ENCODE data around the gene MLXIP. TPM values are rescaled to one million over a fixed set of nuclear protein-coding genes. Genes with fewer than 3 reads are reported as not detected.

MLXIP gene
- polyA plus RNA-seq, 2 donors = 8.2 to 18.0 TPM

GRCh38 chr12:122073815-122074214 is 4.7 kb upstream of the MLXIP start:
- no peak overlapping the region for H3K4me3 ChIP-seq (ENCODE audit: low read depth in 1 of 2, low read length in 2 of 2)
- H3K4me1 ChIP-seq (ENCODE audit: control insufficient read depth in 2 of 2, insufficient read depth in 2 of 2, low read length in 1 of 2) = peaks cover 0 to 3% of the 10 kb centered on the region in 2 donors
- no peaks in the 10 kb centered on the region for H3K36me3 ChIP-seq (ENCODE audit: control insufficient read depth in 2 of 2, insufficient read depth in 2 of 2, low read length in 1 of 2)
- no peak overlapping the region for H3K27ac ChIP-seq (ENCODE audit: low read depth in 2 of 2, low read length in 1 of 2)
- WGBS, 2 donors = 91 to 100% methylated on average over 1 of the region's 1 CpG
- no peaks in the 10 kb centered on the region for H3K27me3 ChIP-seq (ENCODE audit: control insufficient read depth in 1 of 2, insufficient read depth in 2 of 2, low read length in 2 of 2)
- H3K9me3 ChIP-seq (ENCODE audit: control insufficient read depth in 2 of 2, insufficient read depth in 1 of 2, low read depth in 1 of 2, low read length in 1 of 2) = no peaks in the 10 kb centered on the region

DNA sequence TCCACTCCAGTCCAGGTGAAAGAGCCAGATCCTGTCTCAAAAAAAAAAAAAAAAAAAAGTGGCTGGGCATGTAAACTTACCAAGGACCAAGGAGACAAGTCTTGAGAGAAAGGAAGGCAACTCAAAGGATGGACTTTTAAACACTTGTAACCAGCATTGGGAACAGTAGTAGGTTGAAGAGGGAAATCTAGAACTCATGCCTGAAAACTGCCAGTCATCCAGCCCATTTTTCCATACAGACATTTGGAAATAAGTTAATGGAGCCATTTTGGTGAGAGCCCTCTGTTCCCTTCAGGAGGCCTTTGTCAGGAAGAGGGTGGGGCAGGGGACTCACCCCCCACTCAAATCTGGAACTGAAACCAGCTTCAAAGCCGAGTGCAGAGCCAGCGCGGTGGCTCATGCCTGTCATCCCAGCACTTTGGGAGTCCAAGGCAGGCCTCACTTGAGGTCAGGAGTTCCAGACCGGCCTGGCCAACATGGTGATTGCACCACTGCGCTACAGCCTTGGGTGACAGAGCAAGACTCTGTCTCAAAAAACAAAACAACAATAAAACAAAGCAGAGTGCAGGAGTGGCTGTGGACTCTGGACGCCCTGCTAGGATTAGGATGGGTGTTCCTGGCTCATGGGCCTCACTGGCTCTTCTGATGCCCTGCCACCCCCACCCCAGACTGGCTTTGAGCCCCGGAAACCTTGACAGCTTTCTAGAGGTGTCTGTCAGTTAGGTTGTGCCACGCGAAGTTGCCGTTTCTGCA is 1.6 kb upstream of the MLXIP start:
- Histone ChIP-seq H3K4me3 (ENCODE audit: low read depth in 1 of 2, low read length in 2 of 2) (no peak overlapping the region), H3K36me3 (ENCODE audit: control insufficient read depth in 2 of 2, insufficient read depth in 2 of 2, low read length in 1 of 2) (no peaks in the 10 kb centered on the region), H3K27ac (ENCODE audit: low read depth in 2 of 2, low read length in 1 of 2) (no peak overlapping the region), H3K27me3 (ENCODE audit: control insufficient read depth in 1 of 2, insufficient read depth in 2 of 2, low read length in 2 of 2) (no peaks in the 10 kb centered on the region), H3K9me3 (ENCODE audit: control insufficient read depth in 2 of 2, insufficient read depth in 1 of 2, low read depth in 1 of 2, low read length in 1 of 2) (no peaks in the 10 kb centered on the region), H3K4me1 (ENCODE audit: control insufficient read depth in 2 of 2, insufficient read depth in 2 of 2, low read length in 1 of 2) (peaks cover 2 to 4% of the 10 kb centered on the region in 2 donors)
- WGBS, 2 donors = 87 to 93% methylated on average over 10 of the region's 10 CpGs

DNA sequence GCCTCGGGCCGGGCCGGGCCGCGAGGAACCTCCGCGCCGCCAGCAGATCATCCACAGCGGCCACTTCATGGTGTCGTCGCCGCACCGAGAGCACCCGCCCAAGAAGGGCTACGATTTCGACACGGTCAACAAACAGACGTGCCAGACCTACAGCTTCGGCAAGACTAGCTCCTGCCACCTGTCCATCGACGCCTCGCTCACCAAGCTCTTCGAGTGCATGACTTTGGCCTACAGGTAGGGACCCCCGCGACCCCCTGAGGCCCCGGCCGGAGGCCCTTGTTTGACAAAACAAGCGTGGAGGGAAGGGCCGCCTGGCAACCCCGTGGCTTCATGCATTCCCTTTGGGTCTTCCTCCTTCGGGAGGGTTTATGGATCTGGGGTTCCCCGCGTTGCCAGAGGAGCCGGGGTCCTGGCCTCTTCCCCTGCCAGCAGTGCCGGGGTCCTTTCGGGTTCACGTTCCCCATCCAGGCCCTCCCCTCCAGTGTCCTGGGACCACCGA is 526 bp downstream of the MLXIP start:
- 0% methylated on average over 36 to 38 of the region's 38 CpGs for WGBS, 2 donors
- Histone ChIP-seq H3K27ac (ENCODE audit: low read depth in 2 of 2, low read length in 1 of 2) (peak overlapping the region; percentile 88 to 91), H3K4me3 (ENCODE audit: low read depth in 1 of 2, low read length in 2 of 2) (peak overlapping the region; percentile 62 to 80), H3K27me3 (ENCODE audit: control insufficient read depth in 1 of 2, insufficient read depth in 2 of 2, low read length in 2 of 2) (no peaks in the 10 kb centered on the region), H3K4me1 (ENCODE audit: control insufficient read depth in 2 of 2, insufficient read depth in 2 of 2, low read length in 1 of 2) (peaks cover 2 to 4% of the 10 kb centered on the region in 2 donors), H3K36me3 (ENCODE audit: control insufficient read depth in 2 of 2, insufficient read depth in 2 of 2, low read length in 1 of 2) (peaks cover 0 to 2% of the 10 kb centered on the region in 2 donors), H3K9me3 (ENCODE audit: control insufficient read depth in 2 of 2, insufficient read depth in 1 of 2, low read depth in 1 of 2, low read length in 1 of 2) (no peaks in the 10 kb centered on the region)

DNA sequence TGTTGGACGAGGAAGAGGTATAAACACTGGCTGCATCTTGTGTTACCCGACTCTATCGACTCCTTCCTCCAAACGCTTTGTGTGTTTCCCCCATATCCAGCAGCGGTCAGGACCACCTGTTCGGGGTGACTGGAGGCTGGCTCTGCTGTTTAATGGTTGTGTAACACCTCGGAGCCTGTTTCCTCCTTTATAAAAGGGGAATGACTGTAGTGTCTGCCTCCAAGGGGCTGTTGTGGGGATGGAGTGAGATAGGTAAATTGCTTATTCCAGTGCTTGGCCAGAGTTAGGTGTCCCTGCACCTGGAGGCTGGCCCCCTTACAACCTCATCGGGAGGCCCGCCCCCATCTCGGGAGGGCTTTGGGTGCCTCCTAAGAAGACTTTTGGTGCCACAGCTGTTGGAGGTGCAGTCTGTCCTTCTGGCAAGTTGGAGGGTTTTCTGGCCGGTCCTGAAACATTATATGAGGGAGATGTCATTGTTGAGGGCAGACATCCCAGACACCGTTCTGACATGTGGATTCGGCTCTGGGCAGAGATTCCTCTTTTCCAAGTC is 1.1 kb downstream of the MLXIP start:
- Histone ChIP-seq H3K27ac (ENCODE audit: low read depth in 2 of 2, low read length in 1 of 2) (peak overlapping the region; percentile 88 to 91), H3K9me3 (ENCODE audit: control insufficient read depth in 2 of 2, insufficient read depth in 1 of 2, low read depth in 1 of 2, low read length in 1 of 2) (no peaks in the 10 kb centered on the region), H3K4me3 (ENCODE audit: low read depth in 1 of 2, low read length in 2 of 2) (peak overlapping the region; percentile 62 to 80), H3K4me1 (ENCODE audit: control insufficient read depth in 2 of 2, insufficient read depth in 2 of 2, low read length in 1 of 2) (peaks cover 2 to 4% of the 10 kb centered on the region in 2 donors), H3K27me3 (ENCODE audit: control insufficient read depth in 1 of 2, insufficient read depth in 2 of 2, low read length in 2 of 2) (no peaks in the 10 kb centered on the region), H3K36me3 (ENCODE audit: control insufficient read depth in 2 of 2, insufficient read depth in 2 of 2, low read length in 1 of 2) (peaks cover 0 to 4% of the 10 kb centered on the region in 2 donors)
- 1% methylated on average over 13 of the region's 13 CpGs for WGBS, 2 donors

GRCh38 chr12:122080149-122081082 is 1.9 kb downstream of the MLXIP start:
- H3K4me1 ChIP-seq (ENCODE audit: control insufficient read depth in 2 of 2, insufficient read depth in 2 of 2, low read length in 1 of 2) = peaks cover 2 to 4% of the 10 kb centered on the region in 2 donors
- no peaks in the 10 kb centered on the region for H3K9me3 ChIP-seq (ENCODE audit: control insufficient read depth in 2 of 2, insufficient read depth in 1 of 2, low read depth in 1 of 2, low read length in 1 of 2)
- no peaks in the 10 kb centered on the region for H3K27me3 ChIP-seq (ENCODE audit: control insufficient read depth in 1 of 2, insufficient read depth in 2 of 2, low read length in 2 of 2)
- peaks cover 0 to 7% of the 10 kb centered on the region in 2 donors for H3K36me3 ChIP-seq (ENCODE audit: control insufficient read depth in 2 of 2, insufficient read depth in 2 of 2, low read length in 1 of 2)
- peak overlapping the region; percentile 62 to 80 for H3K4me3 ChIP-seq (ENCODE audit: low read depth in 1 of 2, low read length in 2 of 2)
- WGBS, 2 donors = 6 to 8% methylated on average over 18 of the region's 18 CpGs
- peak overlapping the region; percentile 49 to 88 for H3K27ac ChIP-seq (ENCODE audit: low read depth in 2 of 2, low read length in 1 of 2)

DNA sequence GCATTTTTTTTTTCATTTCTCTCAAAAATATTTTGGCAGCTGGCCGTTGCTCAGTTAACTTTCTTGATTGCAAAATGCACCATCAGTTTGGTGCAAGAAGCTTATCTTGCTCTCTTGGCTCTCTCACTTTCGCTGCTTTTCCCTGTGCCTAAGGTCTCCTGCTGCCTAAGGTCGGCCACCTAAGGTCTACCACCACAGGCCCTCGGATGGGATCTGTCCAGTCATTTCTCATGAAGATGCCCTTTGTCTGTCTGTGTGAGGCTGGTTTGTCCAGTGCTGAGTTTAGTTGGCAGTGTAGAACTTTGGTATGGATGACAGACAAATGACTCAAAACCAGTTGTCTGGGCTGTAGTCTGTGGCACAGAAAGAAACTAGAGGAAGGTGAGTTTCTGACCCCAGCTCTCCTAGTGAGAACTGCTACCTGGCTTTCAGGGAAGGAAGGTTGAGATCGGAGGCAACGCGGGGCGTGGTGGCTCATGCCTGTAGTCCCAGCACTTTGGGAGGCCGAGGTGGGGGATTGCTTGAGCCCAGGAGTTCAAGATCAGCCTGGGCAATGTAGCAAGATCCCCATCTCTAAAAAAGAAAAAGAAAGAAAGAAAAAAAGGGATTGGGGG is 2.6 kb downstream of the MLXIP start:
- Histone ChIP-seq H3K36me3 (ENCODE audit: control insufficient read depth in 2 of 2, insufficient read depth in 2 of 2, low read length in 1 of 2) (peaks cover 0 to 12% of the 10 kb centered on the region in 2 donors), H3K4me1 (ENCODE audit: control insufficient read depth in 2 of 2, insufficient read depth in 2 of 2, low read length in 1 of 2) (peaks cover 2 to 4% of the 10 kb centered on the region in 2 donors), H3K27me3 (ENCODE audit: control insufficient read depth in 1 of 2, insufficient read depth in 2 of 2, low read length in 2 of 2) (no peaks in the 10 kb centered on the region), H3K27ac (ENCODE audit: low read depth in 2 of 2, low read length in 1 of 2) (peak overlapping the region; percentile 75 to 92), H3K9me3 (ENCODE audit: control insufficient read depth in 2 of 2, insufficient read depth in 1 of 2, low read depth in 1 of 2, low read length in 1 of 2) (no peaks in the 10 kb centered on the region), H3K4me3 (ENCODE audit: low read depth in 1 of 2, low read length in 2 of 2) (peak overlapping the region; percentile 2 to 80)
- WGBS, 2 donors = 45 to 52% methylated on average over 9 of the region's 9 CpGs

GRCh38 chr12:122081697-122082221 is 3.2 kb downstream of the MLXIP start:
- Histone ChIP-seq H3K4me1 (ENCODE audit: control insufficient read depth in 2 of 2, insufficient read depth in 2 of 2, low read length in 1 of 2) (peaks cover 3 to 5% of the 10 kb centered on the region in 2 donors), H3K9me3 (ENCODE audit: control insufficient read depth in 2 of 2, insufficient read depth in 1 of 2, low read depth in 1 of 2, low read length in 1 of 2) (no peaks in the 10 kb centered on the region), H3K27ac (ENCODE audit: low read depth in 2 of 2, low read length in 1 of 2) (peak overlapping the region; percentile 75 to 92), H3K27me3 (ENCODE audit: control insufficient read depth in 1 of 2, insufficient read depth in 2 of 2, low read length in 2 of 2) (no peaks in the 10 kb centered on the region), H3K4me3 (ENCODE audit: low read depth in 1 of 2, low read length in 2 of 2) (peak overlapping the region; percentile 23 to 80), H3K36me3 (ENCODE audit: control insufficient read depth in 2 of 2, insufficient read depth in 2 of 2, low read length in 1 of 2) (peaks cover 0 to 12% of the 10 kb centered on the region in 2 donors)
- WGBS, 2 donors = 15 to 19% methylated on average over 7 of the region's 7 CpGs

DNA sequence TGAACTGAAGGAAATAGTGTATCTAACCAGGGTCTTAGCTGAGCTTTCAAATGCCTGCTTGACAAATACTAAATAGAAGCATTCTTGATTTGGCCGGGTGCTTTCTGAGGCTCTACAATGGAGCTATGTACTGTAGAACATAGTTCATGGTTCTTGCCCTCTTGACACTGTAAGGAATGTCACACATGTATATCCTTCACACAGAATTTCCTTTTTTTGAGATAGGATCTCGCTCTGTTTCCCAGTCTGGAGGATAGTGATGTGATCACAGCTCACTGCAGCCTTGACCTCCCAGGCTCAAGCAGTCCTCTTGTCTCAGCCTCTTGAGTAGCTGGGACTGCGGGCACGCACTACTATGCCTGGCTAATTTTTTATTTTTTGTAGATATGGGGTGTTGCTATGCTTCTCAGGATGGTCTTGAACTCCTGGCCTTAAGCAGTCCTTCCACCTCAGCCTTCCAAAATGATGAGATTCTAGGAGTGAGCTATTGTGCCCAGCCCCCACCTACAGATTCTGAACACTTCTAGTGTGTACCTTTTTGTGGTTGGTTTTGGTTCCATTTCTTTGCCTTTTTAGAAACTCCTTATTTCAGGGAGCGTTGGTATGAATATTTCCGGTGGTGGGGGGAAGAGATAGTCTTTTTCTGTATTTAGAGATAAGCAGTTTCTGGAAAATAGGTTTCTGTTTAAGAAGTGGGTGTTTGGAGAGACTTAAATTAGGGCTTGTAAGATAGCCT is 4.2 kb downstream of the MLXIP start:
- peaks cover 0 to 14% of the 10 kb centered on the region in 2 donors for H3K36me3 ChIP-seq (ENCODE audit: control insufficient read depth in 2 of 2, insufficient read depth in 2 of 2, low read length in 1 of 2)
- no peaks in the 10 kb centered on the region for H3K27me3 ChIP-seq (ENCODE audit: control insufficient read depth in 1 of 2, insufficient read depth in 2 of 2, low read length in 2 of 2)
- no peak overlapping the region for H3K4me3 ChIP-seq (ENCODE audit: low read depth in 1 of 2, low read length in 2 of 2)
- peaks cover 9 to 12% of the 10 kb centered on the region in 2 donors for H3K4me1 ChIP-seq (ENCODE audit: control insufficient read depth in 2 of 2, insufficient read depth in 2 of 2, low read length in 1 of 2)
- no peak overlapping the region for H3K27ac ChIP-seq (ENCODE audit: low read depth in 2 of 2, low read length in 1 of 2)
- no peaks in the 10 kb centered on the region for H3K9me3 ChIP-seq (ENCODE audit: control insufficient read depth in 2 of 2, insufficient read depth in 1 of 2, low read depth in 1 of 2, low read length in 1 of 2)
- WGBS, 2 donors = 48 to 81% methylated on average over 6 of the region's 6 CpGs

Data from esophagus (tissue), 2 donors.